Endothelial cell of umbilical vein (primary cell): Measurements from ENCODE around the gene BNIP2.

Experiments
- CTCF ChIP-seq, 2 donors: IDR thresholded peaks; 1 replicate in 1 of 2; 2 replicates in 1 of 2; pipeline ENCODE4 v1.5.1; 2011; ENCODE audit warnings: low read length in 2 of 2, mild to moderate bottlenecking in 2 of 2, moderate library complexity in 2 of 2, control low read depth in 1 of 2, inconsistent platforms in 1 of 2, low read depth in 1 of 2; ENCODE audit not compliant: insufficient read depth in 1 of 2; ENCODE audit errors: extremely low read depth in 1 of 2
- EZH2 ChIP-seq: IDR thresholded peaks from 2 replicates; pipeline ENCODE4 v1.6.1; 2012; ENCODE audit warnings: borderline replicate concordance, low read depth, mild to moderate bottlenecking, moderate library complexity, low read length, inconsistent platforms; ENCODE audit not compliant: severe bottlenecking
- FOS ChIP-seq: IDR thresholded peaks from 2 replicates; pipeline ENCODE4 v1.6.1; 2011; ENCODE audit warnings: mild to moderate bottlenecking, low read length, moderate library complexity, borderline replicate concordance; ENCODE audit not compliant: insufficient read depth
- MAX ChIP-seq: IDR thresholded peaks from 2 replicates; pipeline ENCODE4 v1.6.1; 2011; ENCODE audit not compliant: insufficient read depth, insufficient read length
- POLR2A ChIP-seq: IDR thresholded peaks from 2 replicates; pipeline ENCODE4 v1.6.1; 2012; ENCODE audit warnings: low read depth, mild to moderate bottlenecking, control low read depth, low read length

- TF ChIP-seq CTCF (IDR thresholded peaks at IDR 0.05; ENCODE audit: extremely low read depth in 1 of 2, insufficient read depth in 1 of 2, low read depth in 1 of 2, low read length in 2 of 2) (no peak), FOS (peak; percentile 39), EZH2 (no peak), POLR2A (no peak), MAX (no peak)
Observed at GRCh38 chr15:59687836-59688235, 1.3 kb downstream of the BNIP2 start.
